DND-41 (cell line): ENCODE data around the gene SMARCAD1.

Source experiments
- ATAC-seq: fragments of 200-7000 bp; cut with Tn5 transposase; 3 replicates; pipeline ENCODE4 v1.9.1; 2021; ENCODE audit warnings: low read depth; ENCODE audit not compliant: insufficient read depth
- DNase-seq: peaks from one replicate; pipeline ENCODE4 v3.0.0-alpha.2; 2020
- H2AFZ ChIP-seq: 2 replicates; pipeline ENCODE4 v1.6.0; 2012; ENCODE audit warnings: low read depth, low read length
- H3K27ac ChIP-seq: 2 replicates; pipeline ENCODE4 v1.5.1; 2012; ENCODE audit warnings: low read length, inconsistent platforms
- H3K27me3 ChIP-seq: fragments of 200-600 bp; sonication (generic); 2 replicates; pipeline ENCODE4 v1.6.0; 2012; ENCODE audit warnings: low read length, mild to moderate bottlenecking, inconsistent platforms; ENCODE audit not compliant: insufficient read depth, poor library complexity
- H3K36me3 ChIP-seq: 2 replicates; pipeline ENCODE4 v1.5.1; 2012; ENCODE audit warnings: low read length, inconsistent platforms; ENCODE audit not compliant: insufficient read depth
- H3K4me1 ChIP-seq: 2 replicates; pipeline ENCODE4 v1.5.1; 2012; ENCODE audit warnings: mild to moderate bottlenecking, low read length; ENCODE audit not compliant: insufficient read depth
- H3K4me2 ChIP-seq: 2 replicates; pipeline ENCODE4 v1.6.0; 2012; ENCODE audit warnings: mild to moderate bottlenecking, moderate library complexity, low read length, inconsistent platforms; ENCODE audit not compliant: insufficient read depth
- H3K4me3 ChIP-seq, 2 experiments: fragments of 200-600 bp in 1 of 2; shearing (Covaris generic) in 1 of 2; 2 replicates each; pipeline ENCODE4 v1.5.1; 2012 to 2016; ENCODE audit warnings: inconsistent platforms in 2 of 2, low read length in 2 of 2, mild to moderate bottlenecking in 2 of 2, low read depth in 1 of 2, moderate library complexity in 1 of 2
- H3K79me2 ChIP-seq: 2 replicates; pipeline ENCODE4 v1.6.0; 2012; ENCODE audit warnings: low read length, inconsistent platforms; ENCODE audit not compliant: insufficient read depth
- H3K9ac ChIP-seq: 2 replicates; pipeline ENCODE4 v1.6.0; 2012; ENCODE audit warnings: low read depth, mild to moderate bottlenecking, inconsistent platforms, low read length, moderate library complexity
- H3K9me3 ChIP-seq: 2 replicates; pipeline ENCODE4 v1.5.1; 2012; ENCODE audit warnings: low read length, moderate library complexity, mild to moderate bottlenecking, inconsistent platforms; ENCODE audit not compliant: insufficient read depth, severe bottlenecking
- H4K20me1 ChIP-seq: 2 replicates; pipeline ENCODE4 v1.6.0; 2012; ENCODE audit warnings: low read length; ENCODE audit not compliant: insufficient read depth
- EZH2 ChIP-seq: IDR thresholded peaks from 3 replicates; pipeline ENCODE4 v1.6.1; 2012; ENCODE audit warnings: borderline replicate concordance, low read depth, mild to moderate bottlenecking, moderate library complexity, low read length, inconsistent platforms; ENCODE audit not compliant: severe bottlenecking
- TF ChIP-seq, protein P1 (sequence below): IDR thresholded peaks from 2 replicates; pipeline ENCODE4 v1.5.1; 2012; ENCODE audit warnings: borderline replicate concordance, low read length, moderate library complexity, mild to moderate bottlenecking; ENCODE audit not compliant: poor library complexity, severe bottlenecking; ENCODE audit errors: extremely low read depth

The SMARCAD1 gene, protein sequence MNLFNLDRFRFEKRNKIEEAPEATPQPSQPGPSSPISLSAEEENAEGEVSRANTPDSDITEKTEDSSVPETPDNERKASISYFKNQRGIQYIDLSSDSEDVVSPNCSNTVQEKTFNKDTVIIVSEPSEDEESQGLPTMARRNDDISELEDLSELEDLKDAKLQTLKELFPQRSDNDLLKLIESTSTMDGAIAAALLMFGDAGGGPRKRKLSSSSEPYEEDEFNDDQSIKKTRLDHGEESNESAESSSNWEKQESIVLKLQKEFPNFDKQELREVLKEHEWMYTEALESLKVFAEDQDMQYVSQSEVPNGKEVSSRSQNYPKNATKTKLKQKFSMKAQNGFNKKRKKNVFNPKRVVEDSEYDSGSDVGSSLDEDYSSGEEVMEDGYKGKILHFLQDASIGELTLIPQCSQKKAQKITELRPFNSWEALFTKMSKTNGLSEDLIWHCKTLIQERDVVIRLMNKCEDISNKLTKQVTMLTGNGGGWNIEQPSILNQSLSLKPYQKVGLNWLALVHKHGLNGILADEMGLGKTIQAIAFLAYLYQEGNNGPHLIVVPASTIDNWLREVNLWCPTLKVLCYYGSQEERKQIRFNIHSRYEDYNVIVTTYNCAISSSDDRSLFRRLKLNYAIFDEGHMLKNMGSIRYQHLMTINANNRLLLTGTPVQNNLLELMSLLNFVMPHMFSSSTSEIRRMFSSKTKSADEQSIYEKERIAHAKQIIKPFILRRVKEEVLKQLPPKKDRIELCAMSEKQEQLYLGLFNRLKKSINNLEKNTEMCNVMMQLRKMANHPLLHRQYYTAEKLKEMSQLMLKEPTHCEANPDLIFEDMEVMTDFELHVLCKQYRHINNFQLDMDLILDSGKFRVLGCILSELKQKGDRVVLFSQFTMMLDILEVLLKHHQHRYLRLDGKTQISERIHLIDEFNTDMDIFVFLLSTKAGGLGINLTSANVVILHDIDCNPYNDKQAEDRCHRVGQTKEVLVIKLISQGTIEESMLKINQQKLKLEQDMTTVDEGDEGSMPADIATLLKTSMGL

DNA sequence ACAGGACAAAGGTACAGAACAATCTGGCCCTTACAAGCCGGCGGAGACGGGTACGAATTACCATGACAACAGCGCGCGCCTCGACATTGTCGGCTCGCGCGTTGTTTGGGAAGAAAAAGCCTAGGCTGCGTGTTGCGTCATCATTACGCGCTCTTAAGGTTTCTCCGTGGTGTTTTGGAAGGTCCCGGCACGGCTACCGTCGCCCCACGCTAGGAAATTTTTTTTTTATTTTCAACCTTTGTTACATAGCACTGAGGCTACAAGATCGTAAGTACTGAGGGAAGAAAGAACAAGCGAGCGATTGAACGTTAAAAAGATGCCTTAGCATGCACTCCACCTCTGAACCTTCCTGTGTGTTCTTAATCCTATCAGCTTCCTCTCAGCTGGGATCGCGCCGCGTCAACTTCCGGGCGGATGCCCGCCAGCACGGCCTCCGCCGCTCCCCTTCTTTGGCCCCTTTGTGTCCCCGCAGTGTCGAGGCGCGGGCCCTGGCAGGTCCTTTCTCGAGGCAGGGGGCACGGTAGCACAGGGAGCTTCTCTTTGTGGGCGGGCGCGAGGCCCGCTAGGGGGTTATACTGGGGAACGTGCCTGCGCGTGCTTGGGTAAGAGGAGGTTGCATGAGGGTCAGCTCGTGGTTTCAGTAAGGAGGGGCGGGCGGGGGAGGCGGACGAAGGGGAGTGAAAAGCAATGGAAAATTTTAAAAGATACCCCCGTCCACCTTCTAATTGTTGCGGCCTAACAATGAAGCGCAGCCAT, at the start of gene SMARCAD1:
TSS of gene SMARCAD1 (plus strand) at position 397 of the 756 bp plus-strand sequence. CDS start 530 bp downstream, outside the sequence.
- Histone ChIP-seq H3K4me1 (peaks cover 30% of the 10 kb centered on the region), H3K4me3 (peak within 1 kb of the TSS; percentile 78 to 80), H3K9me3 (peaks cover 1% of the 10 kb centered on the region), H3K4me2 (peak within 1 kb of the TSS; percentile 87), H3K36me3 (peaks cover 36% of the 10 kb centered on the region), H3K79me2 (peaks cover 48% of the 10 kb centered on the region), H2AFZ (peak within 1 kb of the TSS; percentile 84), H3K27ac (peak within 1 kb of the TSS; percentile 83), H3K27me3 (no peaks in the 10 kb centered on the region), H3K9ac (peak within 1 kb of the TSS; percentile 85), H4K20me1 (no peaks in the 10 kb centered on the region)
- peak; percentile 91 for DNase-seq
- no peak for TF ChIP-seq EZH2
- TF ChIP-seq, protein P1, sequence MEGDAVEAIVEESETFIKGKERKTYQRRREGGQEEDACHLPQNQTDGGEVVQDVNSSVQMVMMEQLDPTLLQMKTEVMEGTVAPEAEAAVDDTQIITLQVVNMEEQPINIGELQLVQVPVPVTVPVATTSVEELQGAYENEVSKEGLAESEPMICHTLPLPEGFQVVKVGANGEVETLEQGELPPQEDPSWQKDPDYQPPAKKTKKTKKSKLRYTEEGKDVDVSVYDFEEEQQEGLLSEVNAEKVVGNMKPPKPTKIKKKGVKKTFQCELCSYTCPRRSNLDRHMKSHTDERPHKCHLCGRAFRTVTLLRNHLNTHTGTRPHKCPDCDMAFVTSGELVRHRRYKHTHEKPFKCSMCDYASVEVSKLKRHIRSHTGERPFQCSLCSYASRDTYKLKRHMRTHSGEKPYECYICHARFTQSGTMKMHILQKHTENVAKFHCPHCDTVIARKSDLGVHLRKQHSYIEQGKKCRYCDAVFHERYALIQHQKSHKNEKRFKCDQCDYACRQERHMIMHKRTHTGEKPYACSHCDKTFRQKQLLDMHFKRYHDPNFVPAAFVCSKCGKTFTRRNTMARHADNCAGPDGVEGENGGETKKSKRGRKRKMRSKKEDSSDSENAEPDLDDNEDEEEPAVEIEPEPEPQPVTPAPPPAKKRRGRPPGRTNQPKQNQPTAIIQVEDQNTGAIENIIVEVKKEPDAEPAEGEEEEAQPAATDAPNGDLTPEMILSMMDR: no peak
- ATAC-seq: peak; percentile 92

DNA sequence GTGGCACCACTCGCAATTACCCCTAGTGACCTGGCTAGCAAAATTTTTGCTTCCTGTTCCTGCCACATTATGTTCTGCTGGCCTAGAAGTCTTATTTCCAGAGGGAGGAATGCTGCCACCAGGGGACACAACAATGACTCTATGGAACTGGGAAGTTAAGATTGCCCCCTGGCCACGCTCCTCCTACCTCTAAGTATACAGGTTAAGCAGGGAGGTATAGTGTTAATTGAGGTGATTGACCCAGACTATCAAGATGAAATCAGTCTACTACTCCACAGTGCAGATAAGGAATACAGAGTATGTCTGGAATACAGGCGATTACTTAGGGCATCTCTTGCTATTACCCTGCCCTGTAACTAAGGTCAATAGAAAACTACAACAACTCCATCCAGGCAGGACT, 48.8 kb upstream of the SMARCAD1 start:
- Histone ChIP-seq H3K79me2 (no peaks in the 10 kb centered on the region), H3K9me3 (peaks cover 3% of the 10 kb centered on the region), H3K4me1 (no peaks in the 10 kb centered on the region), H3K9ac (no peak overlapping the region), H4K20me1 (no peaks in the 10 kb centered on the region), H2AFZ (no peak overlapping the region), H3K4me2 (no peak overlapping the region), H3K27me3 (no peaks in the 10 kb centered on the region), H3K4me3 (no peak overlapping the region), H3K27ac (no peak overlapping the region), H3K36me3 (no peaks in the 10 kb centered on the region)
- no peak for TF ChIP-seq EZH2
- TF ChIP-seq, protein P1: no peak
- ATAC-seq (no peak), DNase-seq (no peak)

DNA sequence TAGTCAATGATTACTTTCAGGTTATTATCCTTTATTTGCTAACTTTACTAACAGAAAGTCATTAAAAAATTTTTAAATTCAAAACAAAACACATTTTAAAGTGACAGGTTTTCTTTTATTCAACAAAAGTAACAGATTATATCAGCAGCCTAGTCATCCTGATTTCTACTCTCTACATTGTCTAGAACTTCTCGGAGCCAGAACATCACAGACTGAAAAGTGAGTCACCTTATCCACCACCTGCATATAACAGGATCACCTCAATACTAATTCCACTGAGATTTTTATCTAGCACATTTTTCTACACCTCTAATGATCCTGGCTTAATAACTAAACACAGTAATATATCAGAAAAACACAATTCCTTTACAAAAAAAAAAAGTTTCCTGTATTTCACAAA, 47.9 kb upstream of the SMARCAD1 start:
- H3K27ac ChIP-seq: no peak overlapping the region
- no peaks in the 10 kb centered on the region for H4K20me1 ChIP-seq
- H3K9me3 ChIP-seq: peaks cover 3% of the 10 kb centered on the region
- DNase-seq (no peak), ATAC-seq (no peak)
- no peak overlapping the region for H3K4me2 ChIP-seq
- H3K4me3 ChIP-seq: no peak overlapping the region
- no peak overlapping the region for H2AFZ ChIP-seq
- no peaks in the 10 kb centered on the region for H3K4me1 ChIP-seq
- no peaks in the 10 kb centered on the region for H3K27me3 ChIP-seq
- H3K79me2 ChIP-seq: no peaks in the 10 kb centered on the region
- TF ChIP-seq, protein P1: no peak
- no peak for TF ChIP-seq EZH2
- no peaks in the 10 kb centered on the region for H3K36me3 ChIP-seq
- no peak overlapping the region for H3K9ac ChIP-seq
